HG03469 (cell line): ENCODE results near the gene KIRREL1.

Experiments used
- ATAC-seq: cut with Tn5 transposase; IDR thresholded peaks from one replicate; pipeline ENCODE4 v1.9.1; 2021; ENCODE audit warnings: mild to moderate bottlenecking, moderate library complexity, moderate number of reproducible peaks; ENCODE audit not compliant: unreplicated experiment

Gene KIRREL1

DNA sequence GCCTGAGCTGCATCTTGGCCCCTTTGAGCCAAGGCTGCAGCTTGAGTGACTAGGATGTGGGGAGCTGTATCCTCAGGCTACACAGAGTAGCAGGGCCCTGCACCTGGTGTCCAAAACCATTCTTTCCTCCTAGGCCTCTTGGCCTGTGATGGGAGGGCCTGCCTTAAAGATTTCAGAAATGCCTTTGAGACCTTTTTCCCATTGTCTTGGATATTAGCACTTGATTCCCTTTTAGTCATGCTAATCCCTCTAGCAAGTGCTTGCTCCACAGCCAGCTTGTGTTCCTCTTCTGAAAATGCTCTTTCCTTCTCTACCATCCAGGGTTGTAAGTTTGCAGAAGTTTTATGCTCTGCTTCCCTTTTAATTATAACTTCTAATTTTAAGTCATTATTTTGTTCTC is 21.7 kb upstream of the KIRREL1 start:
- ATAC-seq, result no peak

DNA sequence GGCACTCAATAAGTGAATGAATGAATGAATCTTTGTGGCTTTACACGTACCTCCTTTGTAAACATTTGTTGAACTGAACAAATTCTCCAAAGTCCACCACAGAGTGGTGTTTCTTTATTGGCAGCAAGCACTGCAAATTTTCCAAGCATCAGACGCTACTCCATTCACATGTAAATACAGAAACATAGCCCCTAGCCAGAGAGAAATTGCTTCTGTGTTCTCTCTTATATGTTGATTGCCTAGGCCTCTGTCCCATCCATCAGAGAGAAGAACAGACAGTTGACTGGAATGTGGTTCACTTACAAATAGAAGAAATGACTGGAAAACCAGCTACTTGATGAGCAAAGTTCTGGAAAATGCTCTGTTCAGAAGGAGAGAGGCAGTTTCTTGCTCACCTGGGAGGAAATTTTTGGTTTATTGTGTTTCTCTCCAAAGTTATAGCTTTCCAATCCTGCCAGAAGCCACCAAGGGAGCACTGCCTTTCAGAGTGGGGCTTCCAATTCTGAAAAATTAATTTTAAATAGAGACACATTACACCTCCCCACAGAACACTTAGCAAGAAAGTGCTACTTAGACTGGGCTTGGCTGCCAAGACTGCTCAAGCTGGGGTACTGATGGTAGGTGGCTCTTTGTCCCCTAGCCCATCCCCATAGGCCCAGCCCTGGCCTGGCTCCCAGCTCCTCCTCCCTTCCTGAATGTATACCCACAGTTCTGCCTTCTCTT is 18.1 kb upstream of the KIRREL1 start:
- ATAC-seq, result no peak

DNA sequence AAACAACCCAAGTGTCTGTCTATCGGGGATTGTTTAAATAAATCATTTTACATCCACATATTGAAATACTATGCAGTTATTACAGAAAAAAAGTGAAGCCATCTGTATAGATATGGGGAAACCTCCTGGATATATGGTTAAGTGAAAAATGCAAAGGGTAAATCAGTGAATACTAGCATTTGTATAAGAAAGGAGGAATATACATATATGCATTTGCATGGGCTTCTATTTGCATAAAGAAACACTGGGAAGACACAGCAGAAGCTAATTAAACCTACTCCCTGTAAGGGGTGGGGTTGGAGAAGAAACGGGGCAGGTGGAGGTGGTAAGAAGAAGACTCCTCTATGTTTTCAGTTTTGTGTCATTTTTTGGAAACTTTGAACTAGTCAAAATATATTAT is 16.6 kb upstream of the KIRREL1 start:
- ATAC-seq, result no peak

DNA sequence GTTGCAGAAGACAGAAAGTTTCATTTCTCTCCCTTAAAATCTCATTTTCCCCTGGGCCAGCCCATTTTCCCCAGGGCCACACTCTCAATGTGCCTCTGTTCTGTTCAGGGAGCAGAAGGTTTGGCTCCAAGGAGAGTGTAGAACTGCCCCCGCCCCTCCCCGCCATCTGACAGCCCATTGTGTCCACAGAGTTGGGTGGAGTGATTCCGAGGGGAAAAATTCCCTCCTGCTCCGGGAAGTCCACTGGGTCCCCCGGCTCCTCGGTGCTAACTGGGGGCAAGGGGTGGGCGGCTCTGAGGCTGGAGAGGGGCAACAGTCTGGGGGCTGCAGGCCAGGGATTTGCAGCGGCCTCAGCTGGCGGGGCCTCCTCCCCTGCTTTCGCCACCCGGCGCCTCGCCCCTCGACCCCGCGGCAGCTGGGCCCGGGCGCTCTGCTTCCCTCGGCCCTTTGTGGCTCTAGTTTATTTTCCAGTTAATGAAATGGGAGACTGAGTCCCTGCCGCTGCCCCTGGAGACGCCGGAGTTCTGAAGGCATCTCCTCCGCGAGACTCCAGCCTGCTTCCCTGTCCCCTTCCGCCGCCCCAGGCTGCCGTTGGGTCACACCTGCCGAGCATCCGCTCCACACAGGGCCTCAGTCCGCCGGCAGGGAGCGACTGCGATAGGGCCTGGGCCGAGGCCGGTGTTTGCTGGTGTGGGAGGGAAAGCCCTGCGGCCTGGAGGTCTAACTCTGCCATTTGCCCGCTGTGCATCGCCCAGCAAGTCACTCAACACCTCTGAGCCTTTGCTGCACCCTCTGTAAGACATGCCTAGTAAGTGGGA is 14.7 kb upstream of the KIRREL1 start:
- no peak for ATAC-seq

DNA sequence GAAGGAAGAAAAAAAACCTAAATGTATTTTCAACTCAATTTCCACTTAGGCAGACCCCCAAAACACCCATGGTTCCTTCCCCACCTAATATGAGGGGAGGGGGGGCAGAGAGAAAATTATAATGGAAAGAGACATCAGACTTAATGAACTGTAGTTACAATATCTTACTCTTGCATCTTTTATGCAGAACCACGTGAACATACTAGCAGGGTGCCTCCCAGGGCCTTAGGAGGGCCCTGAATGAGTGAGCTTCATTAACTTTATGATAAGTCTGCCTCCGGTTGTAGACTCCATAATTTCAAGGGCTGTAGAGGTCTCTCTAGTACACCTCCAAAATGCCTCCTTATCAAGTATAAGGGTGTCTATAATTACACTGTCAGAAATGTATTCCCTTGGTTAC is 11.3 kb upstream of the KIRREL1 start:
- no peak for ATAC-seq

DNA sequence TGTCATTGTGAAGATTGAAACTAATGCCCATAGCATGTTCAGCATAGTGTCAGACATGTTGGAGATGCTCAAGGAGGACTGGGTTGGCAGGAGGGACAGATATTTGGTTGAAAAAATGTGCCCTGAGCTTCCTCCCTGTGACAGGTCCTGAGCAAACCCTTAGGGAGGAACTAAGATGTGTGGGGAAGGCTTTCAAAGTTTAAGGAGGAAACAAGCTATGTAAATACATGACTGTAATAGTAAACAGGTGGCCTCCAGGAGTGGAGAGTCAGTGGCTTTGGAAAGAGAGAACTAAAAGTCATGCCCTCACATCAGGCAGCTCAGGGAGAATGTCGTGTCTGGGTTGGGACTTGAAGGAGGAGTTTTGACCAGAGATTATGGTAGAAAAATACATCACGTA is 9.7 kb upstream of the KIRREL1 start:
- no peak for ATAC-seq

DNA sequence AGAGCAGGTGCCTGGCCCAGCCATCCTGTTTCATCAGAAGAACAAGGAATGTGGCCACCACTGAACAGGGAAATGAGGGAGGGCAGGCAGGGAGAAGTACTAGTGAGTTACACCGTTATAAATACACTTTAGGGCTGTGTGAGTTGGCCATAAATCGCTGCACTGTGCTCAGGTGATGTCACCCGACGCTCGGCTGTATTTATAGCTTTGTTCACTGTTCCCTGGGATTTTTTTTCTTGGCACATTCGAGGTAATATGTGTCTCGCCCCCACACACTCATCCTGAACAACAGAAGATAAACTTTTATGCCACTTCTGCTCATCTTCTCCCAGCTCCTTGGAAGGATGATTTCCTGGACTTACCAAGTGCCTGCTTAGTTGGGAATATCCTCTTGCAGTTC is 9.0 kb upstream of the KIRREL1 start:
- ATAC-seq, result no peak

DNA sequence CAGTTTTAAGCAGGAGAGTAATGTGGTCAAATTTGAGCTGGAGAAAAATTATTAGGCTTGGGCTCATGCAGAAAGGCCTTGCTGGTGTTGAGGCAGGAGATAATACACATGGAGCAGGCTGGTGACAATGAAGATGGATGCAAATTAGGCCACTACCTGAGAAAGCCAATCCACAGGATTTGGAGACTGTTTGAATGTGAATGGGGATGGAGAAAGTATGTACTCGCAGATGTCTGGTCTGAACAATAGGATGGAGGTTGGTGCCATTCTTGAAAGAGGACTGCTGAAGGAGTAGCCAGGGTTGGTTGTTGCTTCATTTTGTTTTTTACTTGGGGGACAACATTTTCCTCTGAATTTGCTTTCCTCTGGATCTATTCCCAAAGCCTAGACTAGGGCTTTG is 8.0 kb upstream of the KIRREL1 start:
- ATAC-seq, result no peak

DNA sequence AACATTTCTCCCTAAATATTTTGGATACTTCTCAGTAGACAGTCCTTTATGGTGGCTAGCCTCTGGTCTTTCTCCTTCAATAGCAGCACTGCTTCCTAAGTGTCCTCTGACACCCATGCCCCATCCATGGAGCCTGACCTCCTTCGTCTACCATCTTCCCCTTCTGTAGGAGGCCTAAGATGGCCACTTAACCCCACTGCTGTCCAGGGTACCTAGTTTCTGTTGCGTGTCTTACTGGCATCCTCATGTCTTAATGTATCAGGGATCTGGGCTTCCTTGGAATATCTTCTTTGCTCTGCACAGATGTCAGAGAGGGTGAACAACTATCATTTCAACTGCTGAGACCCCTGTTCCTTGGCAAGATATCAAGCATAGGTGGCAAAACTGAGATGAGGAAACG is 5.4 kb upstream of the KIRREL1 start:
- no peak for ATAC-seq

DNA sequence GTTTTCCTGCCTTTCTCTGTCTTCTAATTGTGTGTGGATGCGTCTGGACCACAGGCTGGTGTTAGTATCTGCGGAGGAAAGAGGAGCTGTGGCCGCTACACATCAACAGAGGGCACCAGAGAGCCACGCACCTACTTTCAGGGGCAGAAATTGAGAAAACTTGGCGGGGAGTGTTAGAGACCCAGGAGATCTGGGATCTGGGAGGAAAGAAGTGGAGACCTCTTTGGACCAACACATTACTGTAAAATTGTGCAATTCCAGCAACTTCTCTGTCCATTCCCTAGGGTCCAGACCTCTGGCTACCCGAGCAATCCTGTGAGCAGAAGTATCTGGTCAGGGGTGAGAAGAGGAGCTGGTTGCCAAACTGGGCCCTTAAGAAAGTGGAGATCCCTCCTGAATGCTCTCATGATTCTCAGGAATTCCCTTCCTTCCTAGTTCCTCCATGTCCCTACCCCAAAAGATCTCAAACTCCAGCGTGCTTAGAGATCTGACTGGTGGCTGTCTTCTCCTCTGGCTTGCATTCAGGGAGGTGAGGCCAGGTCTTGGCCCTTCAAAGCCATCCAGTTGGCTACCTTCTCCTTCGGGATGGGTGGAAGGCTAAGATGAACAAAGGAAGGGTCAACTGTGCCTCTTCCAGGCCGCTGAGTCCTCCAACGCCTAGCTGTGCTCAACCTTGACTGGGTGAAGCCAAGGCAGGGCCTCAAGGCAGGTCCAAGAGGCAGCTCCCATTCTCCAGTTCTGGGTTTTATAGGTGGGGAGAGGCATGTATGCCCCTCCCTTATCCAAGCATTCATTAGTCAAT is 1.2 kb upstream of the KIRREL1 start:
- ATAC-seq, result no peak

DNA sequence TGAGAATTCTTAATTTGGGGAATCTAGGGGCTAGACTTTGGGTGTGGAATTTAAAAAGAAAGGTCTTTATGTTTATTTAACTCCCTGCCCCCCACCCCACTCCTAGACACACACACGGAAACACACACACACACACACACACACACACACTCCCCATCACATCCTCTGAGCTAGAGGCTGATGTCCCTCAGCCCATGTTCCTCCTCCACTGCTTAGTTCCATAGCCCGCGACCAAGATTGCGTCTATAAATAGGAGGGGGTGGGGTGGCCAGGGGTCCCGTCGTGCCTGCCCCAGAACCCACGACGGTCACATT is 655 bp upstream of the KIRREL1 start:
- ATAC-seq, result no peak

DNA sequence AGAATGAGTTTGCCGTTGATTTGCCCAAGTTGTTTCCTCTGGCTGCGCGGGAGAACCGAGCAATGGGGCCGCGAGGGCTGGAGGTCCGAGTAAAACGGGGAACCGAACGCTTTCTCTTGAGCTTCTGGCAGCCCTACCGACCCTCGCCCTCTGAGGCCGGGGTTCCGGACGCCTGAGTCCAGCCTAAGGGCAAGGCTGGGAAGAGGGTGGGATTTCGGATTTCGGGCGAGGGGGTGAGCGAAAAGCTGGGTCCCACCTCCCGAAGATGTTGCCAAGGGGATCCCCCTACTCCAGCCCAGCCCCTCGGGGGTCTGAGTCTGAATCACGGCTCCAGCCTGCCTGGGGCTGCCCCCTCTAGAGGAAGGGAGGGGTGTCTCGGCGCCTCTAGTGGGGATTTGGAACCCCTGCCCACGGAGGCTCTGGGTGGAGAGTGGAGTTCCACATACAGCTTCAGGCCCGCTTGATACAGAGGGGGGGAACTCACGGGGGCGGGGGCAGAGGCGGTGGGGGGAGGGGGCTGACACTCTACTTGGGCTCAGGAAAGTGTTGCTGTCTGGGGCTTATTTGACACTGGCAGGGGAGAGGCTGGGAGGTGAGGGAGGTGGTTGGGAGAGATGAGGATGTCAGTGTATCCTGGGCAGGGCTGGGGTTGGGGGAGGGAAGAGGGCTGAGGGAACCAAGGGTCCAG is 617 bp downstream of the KIRREL1 start:
- no peak for ATAC-seq

DNA sequence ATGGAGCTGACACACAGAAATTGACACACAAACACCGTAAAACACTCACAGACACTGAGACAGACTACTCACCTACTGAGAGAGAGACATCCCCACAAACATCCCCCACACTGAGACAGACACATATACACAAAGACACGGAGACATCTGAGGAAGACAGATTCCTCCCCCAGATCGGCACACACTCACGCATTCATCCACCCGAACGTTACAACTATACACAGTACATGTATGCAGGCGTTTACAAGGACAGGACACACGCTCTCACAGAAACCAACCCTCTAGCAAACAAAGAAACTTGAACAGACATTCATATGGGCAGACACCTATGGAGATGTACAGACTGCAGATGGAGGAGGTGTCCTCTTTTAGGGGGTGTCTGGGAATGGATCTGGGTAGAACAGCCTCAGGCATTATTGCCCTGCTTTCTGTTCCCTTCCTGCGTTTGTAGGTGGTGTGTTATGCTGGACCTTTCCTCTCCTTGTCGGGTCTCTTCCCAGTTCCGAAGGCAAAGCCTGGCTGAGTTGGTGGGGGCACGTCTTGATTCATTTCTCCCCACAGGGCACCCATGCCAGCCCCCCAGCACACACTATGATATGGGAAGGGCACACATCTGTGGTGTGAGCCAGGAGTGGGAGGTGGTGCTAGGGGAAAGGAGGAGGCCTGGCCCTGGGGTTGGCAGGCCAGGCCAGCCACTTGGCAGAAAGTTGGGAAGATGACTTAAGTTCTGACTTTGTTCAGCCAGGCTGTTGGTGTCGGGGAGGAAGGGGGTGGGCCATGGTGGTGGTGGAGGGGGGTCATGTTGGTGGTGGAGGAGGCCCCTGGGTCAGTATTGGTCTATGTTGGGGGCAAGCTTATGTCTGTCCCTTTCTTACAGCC is 1.5 kb downstream of the KIRREL1 start:
- no peak for ATAC-seq

DNA sequence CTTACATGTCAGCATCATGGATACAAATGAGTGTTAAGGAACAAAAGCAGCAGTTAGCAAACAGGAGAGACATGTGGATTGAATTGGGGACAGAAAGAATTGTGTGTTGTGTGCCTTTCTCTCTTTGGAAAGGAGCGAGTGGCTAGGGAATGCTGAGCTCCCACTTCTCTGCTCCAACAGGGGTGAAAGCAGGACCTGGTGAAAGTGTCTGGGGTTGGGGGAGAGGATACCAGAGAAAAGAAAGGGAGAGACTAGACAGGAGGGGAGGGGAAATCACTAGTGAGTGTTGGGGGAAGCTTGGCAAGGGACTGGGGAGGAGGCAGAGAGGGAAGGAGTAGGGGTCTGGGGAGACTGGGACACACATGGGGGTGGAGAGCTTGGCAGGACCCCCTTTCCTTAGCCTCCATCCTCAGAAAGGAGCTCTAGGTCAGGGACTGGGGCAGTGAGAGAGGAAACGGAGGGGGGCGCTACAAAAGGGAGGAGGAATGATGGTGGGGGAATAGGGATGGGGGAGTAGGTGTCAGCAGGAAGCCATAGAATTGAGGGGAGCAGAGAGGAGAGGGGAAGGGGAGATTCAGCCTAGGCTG is 2.2 kb downstream of the KIRREL1 start:
- ATAC-seq, result no peak

DNA sequence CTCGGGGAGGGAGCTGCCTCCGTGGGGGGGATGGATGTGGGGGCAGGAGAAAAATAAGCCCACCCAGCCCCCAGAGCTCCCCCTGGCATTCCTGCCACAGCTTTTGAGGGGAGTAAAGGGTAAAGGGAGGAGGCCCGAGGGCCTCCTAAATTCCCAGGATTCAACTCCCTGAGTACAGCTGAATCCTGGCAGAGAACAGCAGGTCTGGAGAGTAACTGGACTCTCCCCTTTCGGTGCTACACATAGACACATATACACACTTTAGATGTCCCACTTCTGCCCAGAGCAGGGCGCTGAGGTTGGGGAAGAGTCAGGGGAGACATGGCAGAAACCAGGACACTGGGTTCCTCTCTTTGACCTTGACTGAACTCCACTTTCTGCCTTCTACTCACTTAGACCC is 3.0 kb downstream of the KIRREL1 start:
- no peak for ATAC-seq

DNA sequence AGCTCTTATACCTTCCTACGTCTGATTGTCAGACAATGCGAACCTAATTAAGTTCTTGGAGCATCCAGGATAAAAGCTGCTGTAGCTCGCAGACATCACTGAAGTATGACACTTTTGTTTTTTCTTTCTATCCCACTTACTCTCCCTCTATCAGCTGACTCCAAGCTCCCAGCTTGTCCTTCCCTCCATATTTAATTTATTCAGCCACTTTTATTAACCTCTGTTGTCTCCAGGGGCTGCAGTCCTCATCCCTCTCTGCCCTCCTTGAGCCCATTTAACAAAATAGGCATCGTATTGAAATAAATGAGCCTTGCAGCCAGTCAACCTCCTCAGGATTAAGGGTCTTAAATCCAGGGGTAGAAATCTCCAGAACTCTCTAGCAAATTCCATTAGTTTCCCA is 7.1 kb downstream of the KIRREL1 start:
- no peak for ATAC-seq

DNA sequence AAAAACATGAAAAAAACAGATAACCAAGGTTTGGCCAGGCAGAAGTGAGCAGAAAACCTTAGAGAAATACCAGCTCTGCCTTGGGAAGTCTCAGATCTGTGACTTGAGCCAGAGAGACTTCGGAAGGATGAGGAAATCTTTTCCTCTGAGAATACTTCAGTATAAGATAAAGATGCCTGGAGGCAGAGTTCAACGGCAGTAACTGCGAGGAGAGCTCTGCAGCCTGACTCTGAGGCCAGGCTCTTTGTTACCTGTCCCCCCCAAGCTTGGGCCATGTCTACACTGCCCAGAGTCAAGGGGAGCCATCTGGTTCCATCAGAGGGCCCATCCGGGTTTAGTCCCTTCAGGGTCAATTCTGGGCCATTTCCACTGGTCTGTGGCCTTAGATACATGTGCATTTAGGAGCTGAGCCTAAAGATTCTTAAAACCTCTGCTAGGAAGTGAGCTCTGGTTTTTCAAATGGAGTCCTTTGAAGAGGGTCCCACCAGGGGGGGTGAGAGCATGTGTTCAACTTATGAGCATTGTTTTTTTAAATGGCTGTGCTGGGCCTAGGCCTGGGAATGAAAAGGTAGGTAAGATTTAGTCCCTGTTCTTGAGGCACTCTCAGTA is 8.7 kb downstream of the KIRREL1 start:
- ATAC-seq, result no peak

DNA sequence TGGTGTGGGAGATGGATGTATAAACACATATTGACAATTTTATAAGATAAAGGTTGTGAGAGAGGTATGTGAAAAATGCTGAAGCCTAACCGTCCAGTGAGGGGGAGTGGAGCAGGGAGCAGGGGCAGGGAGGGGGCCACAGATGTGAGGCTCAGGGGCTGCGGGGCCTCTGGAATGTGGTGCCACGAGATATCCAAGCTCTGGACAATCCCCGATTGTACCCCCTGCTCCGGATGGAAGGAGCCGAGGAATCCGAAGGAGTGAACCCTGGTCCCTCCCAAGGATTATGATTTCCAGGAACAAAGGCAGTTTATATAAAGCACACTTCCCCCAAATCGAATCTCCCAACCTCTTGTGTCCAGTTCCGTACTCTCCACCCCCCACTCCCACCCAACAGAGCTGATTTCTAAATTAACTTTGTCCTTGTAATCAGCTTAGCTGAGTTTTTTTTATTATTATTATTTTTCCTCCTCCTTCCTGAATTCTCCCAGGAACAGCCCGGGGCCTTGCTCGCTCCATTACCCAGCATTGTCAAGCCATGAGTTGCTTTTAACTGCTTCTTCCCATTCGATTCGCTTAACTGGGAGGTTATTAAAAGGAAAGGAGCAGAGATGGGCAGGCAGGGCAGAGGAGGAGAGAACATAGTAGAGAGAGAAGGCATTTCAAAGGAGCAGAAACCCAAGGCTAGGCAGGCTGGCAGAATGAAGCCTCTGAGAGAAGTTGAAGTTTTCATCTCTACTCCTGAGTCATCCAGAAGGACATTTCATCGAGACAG is 9.4 kb downstream of the KIRREL1 start:
- no peak for ATAC-seq

DNA sequence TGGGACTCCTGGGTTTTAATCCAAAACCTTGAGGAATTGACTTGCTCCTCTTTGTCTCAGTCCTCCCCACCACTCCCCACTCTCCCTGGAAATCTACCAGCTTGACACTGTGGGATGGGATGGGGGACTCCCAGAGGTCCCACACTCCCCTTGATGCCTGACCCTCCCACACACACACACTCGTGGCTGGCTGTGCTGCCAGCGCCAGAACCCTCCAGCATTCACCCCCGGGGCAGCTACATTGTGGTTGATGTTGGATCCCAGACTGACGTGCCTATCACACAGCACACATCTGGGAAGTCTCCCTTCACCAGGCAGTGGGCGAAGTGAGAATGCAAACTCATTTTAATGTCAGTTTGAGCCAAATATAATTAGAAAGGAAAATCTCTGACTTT is 10.0 kb downstream of the KIRREL1 start:
- ATAC-seq, result no peak
